ENCODE measurements around the gene UBAP2. TPM values are rescaled to one million over a fixed set of nuclear protein-coding genes. Genes with fewer than 3 reads are reported as not detected.

UBAP2 gene
- total RNA-seq, 3 donors from 2014 or later, result 33.9 to 39.1 (median 35.9) TPM

GRCh38 chr9:33931326-33931725, 117.4 kb downstream of the UBAP2 start:
- H3K4me3 ChIP-seq, result no peak overlapping the region
- ATAC-seq, result no peak
- DNase-seq, result no peak
- no peaks in the 10 kb centered on the region for H3K4me1 ChIP-seq (ENCODE audit: low read depth)
- peaks cover 4% of the 10 kb centered on the region for H3K36me3 ChIP-seq (ENCODE audit: low read depth)
- TF ChIP-seq CTCF (IDR thresholded peaks at IDR 0.05), result no peak
- intact Hi-C loops (cut with DNase I, micrococcal nuclease), result no loop called here
- no peaks in the 10 kb centered on the region for H3K9me3 ChIP-seq

GRCh38 chr9:33927694-33928093, 121.0 kb downstream of the UBAP2 start:
- no peak for DNase-seq
- no peak overlapping the region for H3K4me3 ChIP-seq
- ATAC-seq, result no peak
- intact Hi-C loops (cut with DNase I, micrococcal nuclease), result no loop called here
- H3K36me3 ChIP-seq (ENCODE audit: low read depth), result no peaks in the 10 kb centered on the region
- H3K9me3 ChIP-seq, result no peaks in the 10 kb centered on the region
- no peaks in the 10 kb centered on the region for H3K4me1 ChIP-seq (ENCODE audit: low read depth)
- no peak for TF ChIP-seq CTCF (IDR thresholded peaks at IDR 0.05)

GRCh38 chr9:33926746-33927485, 121.8 kb downstream of the UBAP2 start:
- intact Hi-C loops (cut with DNase I, micrococcal nuclease), result no loop called here
- DNase-seq, result no peak
- no peaks in the 10 kb centered on the region for H3K36me3 ChIP-seq (ENCODE audit: low read depth)
- TF ChIP-seq CTCF (IDR thresholded peaks at IDR 0.05), result no peak
- ATAC-seq, result no peak
- no peaks in the 10 kb centered on the region for H3K9me3 ChIP-seq
- H3K4me1 ChIP-seq (ENCODE audit: low read depth), result no peaks in the 10 kb centered on the region
- no peak overlapping the region for H3K4me3 ChIP-seq

- Histone ChIP-seq H3K9me3 (no peaks in the 10 kb centered on the region), H3K4me3 (no peak overlapping the region), H3K4me1 (ENCODE audit: low read depth) (no peaks in the 10 kb centered on the region), H3K36me3 (ENCODE audit: low read depth) (no peaks in the 10 kb centered on the region)
- peak in 1 of 3 donors; percentile 66 for DNase-seq
- TF ChIP-seq CTCF (IDR thresholded peaks at IDR 0.05), result peak; percentile 13
- peak; percentile 71 for ATAC-seq
- intact Hi-C loops (cut with DNase I, micrococcal nuclease), result no loop called here
Measured at GRCh38 chr9:33924978-33925797, 123.5 kb downstream of the UBAP2 start.

- H3K36me3 ChIP-seq (ENCODE audit: low read depth), result no peaks in the 10 kb centered on the region
- H3K4me1 ChIP-seq (ENCODE audit: low read depth), result no peaks in the 10 kb centered on the region
- no peak for ATAC-seq
- DNase-seq, result no peak
- H3K9me3 ChIP-seq, result no peaks in the 10 kb centered on the region
- intact Hi-C loops (cut with DNase I, micrococcal nuclease), result no loop called here
- TF ChIP-seq CTCF (IDR thresholded peaks at IDR 0.05), result no peak
- H3K4me3 ChIP-seq, result no peak overlapping the region
Measured at GRCh38 chr9:33923998-33924701, 124.5 kb downstream of the UBAP2 start.

Data from mucosa of descending colon (tissue), 3 donors.